Measurements from ENCODE around the gene TMEM254. TPM values are rescaled to one million over a fixed set of nuclear protein-coding genes. Genes with fewer than 3 reads are reported as not detected.

The TMEM254 gene
- total and polyA plus RNA-seq, 9 of the 15 experiments (the other 6 are each of a cell fraction or from before 2014, with no cell fraction given): 0.59 to 4.7 (median 1.9) TPM

DNA sequence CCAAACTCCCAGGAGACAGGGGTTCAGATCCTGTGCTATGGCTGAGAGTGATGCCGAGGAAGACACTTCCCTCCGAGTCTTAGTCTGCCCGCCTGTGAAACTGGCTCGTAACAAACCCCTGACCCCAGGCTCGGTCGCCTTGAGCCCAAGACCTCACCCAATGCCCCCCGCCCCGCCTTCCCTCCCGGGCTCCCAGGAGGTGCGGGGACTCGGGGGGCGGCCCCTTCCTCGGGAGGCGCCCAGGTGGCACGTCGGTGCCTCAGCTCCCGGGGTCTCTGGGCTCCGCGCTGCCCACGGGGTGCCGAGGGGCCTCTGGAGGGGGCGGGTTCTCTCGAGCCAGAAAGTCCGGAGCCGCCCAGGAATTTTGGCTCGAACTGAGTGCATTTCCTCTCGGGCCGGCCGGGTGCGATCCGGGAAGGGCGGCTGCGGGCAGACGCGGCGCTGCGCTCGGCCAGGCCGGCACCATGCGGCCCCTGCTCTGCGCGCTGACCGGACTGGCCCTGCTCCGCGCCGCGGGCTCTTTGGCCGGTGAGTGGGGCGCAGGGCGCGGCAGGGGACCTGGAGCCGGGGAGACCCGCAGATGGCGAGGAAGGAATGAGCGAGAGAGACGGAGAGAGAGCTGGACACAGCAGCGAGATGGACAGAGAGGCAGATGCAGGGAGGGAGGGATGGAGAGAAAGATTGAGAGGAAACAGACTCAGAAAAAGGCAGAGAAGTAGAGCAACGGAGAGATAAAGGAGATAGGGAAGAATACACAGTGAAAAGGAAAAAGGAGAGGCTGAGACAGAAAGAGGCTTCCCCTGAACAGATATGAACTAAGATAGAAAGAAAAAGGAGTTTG, 54.1 kb downstream of the TMEM254 start, which contains the start of gene PLAC9:
Gene PLAC9, plus strand, starts transcription at position 432 of the 841 bp plus-strand sequence. Its CDS starts 33 bp downstream, at position 465.
- Histone ChIP-seq H3K27ac (ENCODE audit: extremely low read depth, low read depth, low read length) (no peak within 1 kb of the TSS), H3K27me3 (ENCODE audit: control insufficient read depth in 2 of 2, insufficient read depth in 2 of 2, low read length in 2 of 2) (peaks cover 34 to 54% of the 10 kb centered on the region in 2 experiments), H3K4me1 (replicated peaks in 1 of 2; ENCODE audit: control insufficient read depth in 2 of 2, insufficient read depth in 2 of 2, low read length in 2 of 2) (peaks cover 0 to 6% of the 10 kb centered on the region in 2 experiments; a peak in 1 of 5 replicates), H2AFZ (ENCODE audit: low read depth, low read length) (no peak within 1 kb of the TSS), H3K36me3 (ENCODE audit: control insufficient read depth, insufficient read depth, low read length) (no peaks in the 10 kb centered on the region), H3K9me1 (ENCODE audit: control insufficient read depth, insufficient read depth, low read length) (no peaks in the 10 kb centered on the region), H3K9me3 (replicated peaks; ENCODE audit: control insufficient read depth, insufficient read depth, low read depth, low read length) (no peaks in the 10 kb centered on the region), H3K9ac (ENCODE audit: insufficient read depth in 1 of 2, low read depth in 2 of 2, low read length in 2 of 2) (no peak within 1 kb of the TSS), H3K4me3 (no peak within 1 kb of the TSS), H3K4me2 (ENCODE audit: insufficient read depth, low read length) (no peak within 1 kb of the TSS), H3K79me2 (ENCODE audit: control insufficient read depth, insufficient read depth, low read length) (no peaks in the 10 kb centered on the region), H4K20me1 (replicated peaks; ENCODE audit: control insufficient read depth, insufficient read depth, low read length) (no peaks in the 10 kb centered on the region; the same call in 1 of the 2 replicates)
- ATAC-seq (no peak), FAIRE-seq (no peak), DNase-seq (ENCODE audit: extremely low read depth in 1 of 4, low spot score in 3 of 4) (no peak)
- TF ChIP-seq, protein P1, sequence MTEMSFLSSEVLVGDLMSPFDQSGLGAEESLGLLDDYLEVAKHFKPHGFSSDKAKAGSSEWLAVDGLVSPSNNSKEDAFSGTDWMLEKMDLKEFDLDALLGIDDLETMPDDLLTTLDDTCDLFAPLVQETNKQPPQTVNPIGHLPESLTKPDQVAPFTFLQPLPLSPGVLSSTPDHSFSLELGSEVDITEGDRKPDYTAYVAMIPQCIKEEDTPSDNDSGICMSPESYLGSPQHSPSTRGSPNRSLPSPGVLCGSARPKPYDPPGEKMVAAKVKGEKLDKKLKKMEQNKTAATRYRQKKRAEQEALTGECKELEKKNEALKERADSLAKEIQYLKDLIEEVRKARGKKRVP (CRISPR knock-in tag; IDR thresholded peaks at IDR 0.05): no peak
- TF ChIP-seq ZNF143 (CRISPR knock-in tag; IDR thresholded peaks at IDR 0.05) (no peak), HDGF (IDR thresholded peaks at IDR 0.05) (no peak), TBL1XR1 (IDR thresholded peaks at IDR 0.05; ENCODE audit: low read length in 2 of 2) (no peak), STAT6 (CRISPR knock-in tag; IDR thresholded peaks at IDR 0.05) (no peak), GATAD2A (IDR thresholded peaks at IDR 0.05) (no peak), ZNF644 (tag; IDR thresholded peaks at IDR 0.05; ENCODE audit: low read depth) (no peak), DDX20 (tag; IDR thresholded peaks at IDR 0.05; ENCODE audit: low read depth) (no peak), PHB2 (IDR thresholded peaks at IDR 0.05; ENCODE audit: low read depth) (no peak)
- TF ChIP-seq, protein P2, sequence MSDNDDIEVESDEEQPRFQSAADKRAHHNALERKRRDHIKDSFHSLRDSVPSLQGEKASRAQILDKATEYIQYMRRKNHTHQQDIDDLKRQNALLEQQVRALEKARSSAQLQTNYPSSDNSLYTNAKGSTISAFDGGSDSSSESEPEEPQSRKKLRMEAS (CRISPR knock-in tag; IDR thresholded peaks at IDR 0.05): no peak
- intact Hi-C loops (cut with micrococcal nuclease) (no loop called here), in situ Hi-C loops (cut with MboI) (loop anchor here (5.0 kb wide), 1 partner anchor 75 kb away; no protein-coding TSS in a partner anchor)
- CTCF ChIA-PET (ENCODE audit: low intra/inter-chr PET ratio): interaction anchor here (0.6 kb wide), 1 partner anchor 584 kb away, joined by 5 read pairs; no protein-coding TSS in a partner anchor
- 12% methylated on average over 51 of the region's 58 CpGs for WGBS (ENCODE audit: insufficient coverage, low coverage, missing lambda C conversion rate)
- BruUV-seq (replicated peaks): no TSS peak
- POLR2A ChIA-PET: interaction anchor here (0.8 to 1.0 kb wide), 2 partner anchors 16 to 692 kb away, joined by 3 to 4 read pairs; no protein-coding TSS in a partner anchor
